T-cell (primary cell): Measurements from ENCODE around the gene CLEC7A. TPM values are rescaled to one million over a fixed set of nuclear protein-coding genes. Genes with fewer than 3 reads are reported as not detected.

ENCODE experiments used
- ATAC-seq, 4 experiments: fragments of 200-7000 bp in 3 of 4; fragments of 150-1000 bp in 1 of 4; cut with Tn5 transposase; replicated peaks in 1 of 4; 1 replicate in 3 of 4; 2 replicates in 1 of 4; pipeline ENCODE4 v1.10.0; 2021; ENCODE audit warnings: moderate library complexity in 3 of 4, mild to moderate bottlenecking in 2 of 4, moderate number of reproducible peaks in 1 of 4
- CTCF ChIA-PET, 2 donors: fragments of 300-600 bp; sonication (Branson Sonifier 250); formaldehyde crosslinking; loops; one replicate each; lab custom pipeline; 2022; ENCODE audit warnings: antibody characterized with exemption in 2 of 2; lab: Charles Lee
- POLR2A ChIA-PET, 2 donors: fragments of 300-600 bp; sonication (Branson Sonifier 250); formaldehyde crosslinking; loops; one replicate each; lab custom pipeline; 2022; ENCODE audit warnings: antibody characterized with exemption in 2 of 2; lab: Charles Lee
- DNase-seq, 35 experiments: peaks; one replicate each; pipeline versions ENCODE4 v3.0.0 to v3.0.0-alpha.2; 2013 to 2023
- H3K27ac ChIP-seq: one replicate; pipeline ENCODE4 v1.5.1; 2013; ENCODE audit warnings: low read length
- H3K27me3 ChIP-seq, 2 experiments: replicated peaks in 1 of 2; 1 replicate in 1 of 2; 2 replicates in 1 of 2; pipeline versions ENCODE4 v1.6.1 to v1.7.0; 2013; ENCODE audit warnings: low read length in 1 of 2, mixed read lengths in 1 of 2; ENCODE audit not compliant: control insufficient read depth in 2 of 2, insufficient read depth in 2 of 2; ENCODE audit errors: extremely low read depth in 1 of 2
- H3K36me3 ChIP-seq, 2 donors: 1 replicate in 1 of 2; 2 replicates in 1 of 2; pipeline versions ENCODE4 v1.6.1 to v1.7.0; 2013; ENCODE audit warnings: low read length in 1 of 2; ENCODE audit not compliant: control insufficient read depth in 2 of 2, insufficient read depth in 1 of 2; ENCODE audit errors: extremely low read depth in 1 of 2
- H3K4me1 ChIP-seq, 2 experiments: 1 replicate in 1 of 2; 2 replicates in 1 of 2; pipeline versions ENCODE4 v1.6.1 to v1.7.0; 2013; ENCODE audit warnings: low read length in 2 of 2, mixed read lengths in 1 of 2; ENCODE audit not compliant: insufficient read depth in 2 of 2, control insufficient read depth in 1 of 2; ENCODE audit errors: extremely low read depth in 1 of 2
- H3K4me3 ChIP-seq, 2 donors: 1 replicate in 1 of 2; 2 replicates in 1 of 2; pipeline versions ENCODE4 v1.5.1 to v1.7.0; 2013; ENCODE audit warnings: mild to moderate bottlenecking in 2 of 2, low read length in 1 of 2, moderate library complexity in 1 of 2; ENCODE audit not compliant: control insufficient read depth in 1 of 2; ENCODE audit errors: extremely low read depth in 1 of 2
- H3K9me3 ChIP-seq: 2 replicates; pipeline ENCODE4 v1.7.0; 2013
- H3K27ac Mint-ChIP-seq, 2 donors: one replicate each; pipeline ENCODE4 v1.8.0; 2020 to 2021; ENCODE audit warnings: mild to moderate bottlenecking in 2 of 2, mixed read lengths in 2 of 2
- H3K27me3 Mint-ChIP-seq, 2 donors: one replicate each; pipeline ENCODE4 v1.8.0; 2021 to 2022; ENCODE audit warnings: mixed read lengths in 2 of 2
- H3K36me3 Mint-ChIP-seq: one replicate; pipeline ENCODE4 v1.8.0; 2021; ENCODE audit warnings: mixed read lengths
- H3K4me1 Mint-ChIP-seq, 3 donors: one replicate each; pipeline ENCODE4 v1.8.0; 2020 to 2022; ENCODE audit warnings: mixed read lengths in 3 of 3, mild to moderate bottlenecking in 1 of 3
- H3K4me3 Mint-ChIP-seq, 3 donors: one replicate each; pipeline ENCODE4 v1.8.0; 2020 to 2022; ENCODE audit warnings: mild to moderate bottlenecking in 3 of 3, mixed read lengths in 3 of 3, moderate library complexity in 3 of 3
- H3K9me3 Mint-ChIP-seq, 3 donors: one replicate each; pipeline ENCODE4 v1.8.0; 2020 to 2022; ENCODE audit warnings: mixed read lengths in 3 of 3
- WGBS: methylation state at CpG from one replicate; pipeline ENCODE4 v1.1.5; 2013; ENCODE audit warnings: missing lambda C conversion rate; ENCODE audit not compliant: insufficient coverage; 5-methylcytosine and 5-hydroxymethylcytosine counted together
- total RNA-seq, 35 experiments: library from RNA in 6 of 35; stranded (reverse) in 6 of 35; fragments of 120-200 nt in 1 of 35; gene quantifications; one replicate each; pipeline versions ENCODE4 v1.2.1 to v1.2.4 and lab custom pipeline; 2013 to 2026

Gene CLEC7A
- total RNA-seq, 5 donors from 2014 or later (not counting 1 experiment from before 2014, with no cell fraction given), result 0.15 to 1.6 (median 0.49) TPM

DNA sequence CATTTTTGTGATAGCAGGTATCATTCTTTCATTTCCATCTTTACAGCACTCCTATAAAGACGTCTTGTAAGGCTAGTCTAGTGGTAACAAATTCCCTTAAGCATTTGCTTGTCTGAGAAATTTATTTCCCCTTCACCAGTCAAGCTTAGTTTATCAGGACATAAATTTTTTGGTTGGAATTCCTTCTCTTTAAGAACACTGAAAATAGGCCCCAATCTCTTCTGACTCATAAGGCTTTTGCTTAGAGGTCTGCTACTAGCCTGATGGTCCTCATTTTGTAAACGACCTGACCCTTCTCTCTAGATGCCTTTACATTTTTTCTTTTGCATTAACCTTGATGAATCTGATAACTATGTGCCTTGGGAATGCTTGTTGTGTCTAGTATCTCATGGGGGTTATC, 21.6 kb upstream of the CLEC7A start:
- Mint-ChIP-seq H3K4me3 (no peak overlapping the region), H3K9me3 (peaks cover 0 to 6% (median 0%) of the 10 kb centered on the region in 3 donors), H3K36me3 (no peaks in the 10 kb centered on the region), H3K27ac (no peak overlapping the region), H3K27me3 (peaks cover 3 to 12% of the 10 kb centered on the region in 2 donors), H3K4me1 (peaks cover 12 to 15% (median 12%) of the 10 kb centered on the region in 3 donors)
- DNase-seq (no peak), ATAC-seq (no peak)
- ChIA-PET CTCF (interaction anchor here (0.6 to 2.3 kb wide), 6 partner anchors 11 to 1686 kb away, joined by 3 to 17 read pairs (median 3); no protein-coding TSS in a partner anchor), POLR2A (interaction anchor here in 1 of 2 donors (0.6 kb wide), 1 partner anchor 14 kb away, joined by 3 read pairs; no protein-coding TSS in a partner anchor)
- Histone ChIP-seq H3K4me1 (peaks cover 3 to 13% of the 10 kb centered on the region in 2 experiments), H3K36me3 (no peaks in the 10 kb centered on the region), H3K4me3 (no peak overlapping the region), H3K27ac (no peak overlapping the region), H3K27me3 (peaks cover 0 to 18% of the 10 kb centered on the region in 2 experiments), H3K9me3 (no peaks in the 10 kb centered on the region)
- WGBS, result no CpG with 5 or more reads among the region's 2 CpGs

DNA sequence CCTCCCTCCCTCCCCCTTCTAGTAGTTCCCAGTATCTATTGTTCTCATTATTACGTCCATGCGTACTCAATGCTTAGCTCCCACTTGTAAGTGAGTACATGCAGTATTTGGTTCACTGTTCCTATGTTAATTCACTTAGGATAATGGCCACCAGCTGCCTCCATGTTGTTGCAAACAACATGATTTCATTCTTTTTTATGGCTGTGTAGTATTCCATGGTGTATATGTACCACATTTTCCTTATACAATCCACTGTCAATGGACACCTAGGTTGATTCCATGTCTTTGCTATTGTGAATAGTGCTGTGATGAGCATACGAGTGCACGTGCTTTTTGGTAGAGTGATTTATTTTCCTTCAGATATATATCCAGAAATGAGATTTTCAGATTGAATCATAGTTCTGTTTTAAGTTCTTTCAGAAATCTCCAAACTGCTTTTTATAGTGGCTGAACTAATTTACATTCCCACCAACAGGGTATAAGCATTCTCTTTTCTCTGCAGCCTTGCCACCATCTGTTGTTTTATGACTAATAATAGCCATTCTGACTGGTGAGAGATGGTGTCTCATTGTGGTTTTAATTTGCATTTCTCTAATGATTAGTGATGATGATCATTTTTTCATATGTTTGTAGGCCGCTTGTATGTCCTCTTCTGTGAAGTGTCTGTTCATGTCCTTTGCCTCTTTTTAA, 17.9 kb upstream of the CLEC7A start:
- no peaks in the 10 kb centered on the region for H3K4me1 ChIP-seq
- no peak overlapping the region for H3K27ac ChIP-seq
- no peaks in the 10 kb centered on the region for H3K36me3 ChIP-seq
- H3K27ac Mint-ChIP-seq, result no peak overlapping the region
- H3K4me3 Mint-ChIP-seq, result no peak overlapping the region
- no peaks in the 10 kb centered on the region for H3K36me3 Mint-ChIP-seq
- POLR2A ChIA-PET, result no interaction called here
- CTCF ChIA-PET, result interaction anchor here (0.6 to 1.3 kb wide), 4 partner anchors 10 to 201 kb away, joined by 3 to 7 read pairs (median 4); no protein-coding TSS in a partner anchor
- no peaks in the 10 kb centered on the region for H3K9me3 ChIP-seq
- whole genome bisulfite sequencing, result no CpG with 5 or more reads among the region's 5 CpGs
- peaks cover under 1% of the 10 kb centered on the region in 3 donors for H3K4me1 Mint-ChIP-seq
- peaks cover 0 to 3% of the 10 kb centered on the region in 2 experiments for H3K27me3 ChIP-seq
- peaks cover under 1 to 3% of the 10 kb centered on the region in 2 donors for H3K27me3 Mint-ChIP-seq
- ATAC-seq (no peak), DNase-seq (no peak)
- peaks cover 0 to 6% (median 0%) of the 10 kb centered on the region in 3 donors for H3K9me3 Mint-ChIP-seq
- H3K4me3 ChIP-seq, result no peak overlapping the region

DNA sequence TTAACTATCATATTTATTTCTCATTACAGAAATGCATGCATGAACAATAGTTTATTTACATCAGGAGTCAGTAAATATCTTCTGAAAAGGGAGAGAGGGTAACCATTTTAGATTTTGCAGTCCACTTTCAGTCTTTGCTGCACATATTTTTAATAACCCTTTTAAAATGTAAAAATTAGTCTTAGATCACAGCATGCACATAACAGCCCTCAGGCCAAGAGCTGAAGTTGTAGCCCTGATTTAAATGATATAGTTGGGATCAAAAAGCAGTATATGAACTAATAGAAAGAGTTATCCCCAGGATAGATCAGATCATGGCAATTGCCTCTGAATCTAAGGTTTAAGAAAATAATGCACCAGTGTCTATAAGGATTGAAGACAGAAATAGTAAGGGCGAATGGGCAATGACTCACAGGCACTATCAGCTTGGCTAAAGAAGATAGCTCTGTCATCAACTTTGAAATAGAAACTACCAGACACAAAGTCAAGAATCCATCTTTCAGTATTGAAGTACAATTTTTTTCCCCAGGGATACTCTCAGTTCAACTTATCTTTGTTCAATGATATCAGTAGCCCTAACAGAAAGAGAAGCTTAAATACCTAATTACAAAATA, 13.1 kb upstream of the CLEC7A start:
- Mint-ChIP-seq H3K4me3 (no peak overlapping the region), H3K27ac (no peak overlapping the region), H3K27me3 (peaks cover 0 to 5% of the 10 kb centered on the region in 2 donors), H3K9me3 (peaks cover 0 to 5% (median 0%) of the 10 kb centered on the region in 3 donors), H3K36me3 (no peaks in the 10 kb centered on the region), H3K4me1 (no peaks in the 10 kb centered on the region)
- no peaks in the 10 kb centered on the region for H3K27me3 ChIP-seq
- no peak for DNase-seq
- H3K27ac ChIP-seq, result no peak overlapping the region
- no peaks in the 10 kb centered on the region for H3K9me3 ChIP-seq
- H3K4me1 ChIP-seq, result no peaks in the 10 kb centered on the region
- no peaks in the 10 kb centered on the region for H3K36me3 ChIP-seq
- ChIA-PET CTCF (interaction anchor here (0.7 to 2.0 kb wide), 6 partner anchors 10 to 400 kb away, joined by 3 to 4 read pairs (median 4); no protein-coding TSS in a partner anchor), POLR2A (interaction anchor here (0.6 to 0.7 kb wide), 3 partner anchors 66 to 549 kb away, joined by 3 to 4 read pairs (median 4); no protein-coding TSS in a partner anchor)
- H3K4me3 ChIP-seq, result no peak overlapping the region
- no peak for ATAC-seq
- no CpG with 5 or more reads among the region's 1 CpG for WGBS

DNA sequence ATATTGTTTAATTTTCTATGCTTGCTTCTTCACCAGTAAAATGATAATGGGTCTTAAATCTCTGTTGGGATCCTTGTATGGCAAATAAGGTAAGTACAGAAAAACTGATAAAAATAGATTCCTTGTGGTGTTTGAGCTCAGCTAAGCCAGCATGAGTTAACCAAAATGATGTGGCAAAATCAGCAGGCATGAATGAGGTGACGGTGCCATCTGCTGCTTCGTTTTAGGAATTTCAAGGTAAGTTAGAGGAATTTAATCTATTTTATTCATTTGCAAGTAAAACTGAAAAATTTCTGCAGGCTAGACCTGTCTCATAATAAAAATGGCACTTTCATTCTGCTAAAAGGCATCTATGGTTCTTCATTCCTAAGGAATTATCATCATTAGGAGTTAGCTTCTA, 10.0 kb upstream of the CLEC7A start:
- Histone ChIP-seq H3K4me3 (no peak overlapping the region), H3K4me1 (no peaks in the 10 kb centered on the region), H3K36me3 (no peaks in the 10 kb centered on the region), H3K27me3 (peaks cover 0 to 3% of the 10 kb centered on the region in 2 experiments), H3K27ac (no peak overlapping the region), H3K9me3 (no peaks in the 10 kb centered on the region)
- ChIA-PET CTCF (interaction anchor here (0.6 to 2.3 kb wide), 18 partner anchors 10 to 765 kb away, joined by 3 to 18 read pairs (median 4); partner anchors contain the start of gene CLEC7A (in 2 of the 2)), POLR2A (no interaction called here)
- H3K9me3 Mint-ChIP-seq, result no peaks in the 10 kb centered on the region
- H3K27ac Mint-ChIP-seq, result no peak overlapping the region
- WGBS, result no CpG with 5 or more reads among the region's 2 CpGs
- ATAC-seq (peak in 1 of 4 experiments; percentile 45), DNase-seq (peak in 32 of 35 experiments; percentile 8 to 71 (median 30))
- no peaks in the 10 kb centered on the region for H3K36me3 Mint-ChIP-seq
- no peaks in the 10 kb centered on the region for H3K4me1 Mint-ChIP-seq
- H3K4me3 Mint-ChIP-seq, result no peak overlapping the region
- H3K27me3 Mint-ChIP-seq, result peaks cover 0 to 8% of the 10 kb centered on the region in 2 donors

DNA sequence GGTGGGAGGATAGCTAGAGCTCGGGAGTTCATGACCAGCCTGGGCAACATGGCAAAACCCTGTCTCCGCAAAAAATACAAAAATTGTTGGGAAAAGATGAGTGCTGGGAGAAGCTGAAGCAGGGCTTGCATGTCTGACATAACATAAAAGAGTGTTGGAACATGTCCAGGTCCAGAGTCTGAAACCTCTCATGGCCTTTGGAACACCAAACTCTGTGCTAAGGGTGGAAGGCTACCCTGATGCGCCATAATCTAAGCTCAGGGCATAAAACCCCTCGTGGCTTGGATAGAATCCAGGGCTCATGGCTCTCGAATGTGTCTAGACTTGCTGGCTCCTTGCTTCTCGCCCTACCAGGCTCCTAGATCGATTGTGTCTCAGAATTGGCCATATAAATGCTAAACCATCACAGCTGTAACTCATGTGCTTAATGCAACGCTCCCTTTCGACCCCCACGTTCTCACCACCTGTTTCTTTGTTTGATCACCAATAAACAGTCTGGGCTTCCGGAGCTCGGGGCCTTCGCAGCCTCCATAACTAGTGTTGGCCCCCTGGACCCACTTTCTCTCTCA, 6.7 kb upstream of the CLEC7A start:
- CTCF ChIA-PET, result interaction anchor here in 1 of 2 donors (0.6 to 0.7 kb wide), 2 partner anchors 69 to 314 kb away, joined by 3 to 7 read pairs; no protein-coding TSS in a partner anchor
- DNase-seq (no peak), ATAC-seq (no peak)
- WGBS, result 83% methylated on average over 12 of the region's 13 CpGs
- H3K9me3 Mint-ChIP-seq, result no peaks in the 10 kb centered on the region
- H3K4me1 Mint-ChIP-seq, result no peaks in the 10 kb centered on the region
- no peak overlapping the region for H3K4me3 Mint-ChIP-seq
- Histone ChIP-seq H3K27ac (no peak overlapping the region), H3K4me1 (no peaks in the 10 kb centered on the region), H3K9me3 (no peaks in the 10 kb centered on the region), H3K36me3 (no peaks in the 10 kb centered on the region), H3K27me3 (peaks cover 0 to 5% of the 10 kb centered on the region in 2 experiments), H3K4me3 (no peak overlapping the region)
- no peak overlapping the region for H3K27ac Mint-ChIP-seq
- POLR2A ChIA-PET, result no interaction called here
- peaks cover 0 to 6% of the 10 kb centered on the region in 2 donors for H3K27me3 Mint-ChIP-seq
- H3K36me3 Mint-ChIP-seq, result no peaks in the 10 kb centered on the region

DNA sequence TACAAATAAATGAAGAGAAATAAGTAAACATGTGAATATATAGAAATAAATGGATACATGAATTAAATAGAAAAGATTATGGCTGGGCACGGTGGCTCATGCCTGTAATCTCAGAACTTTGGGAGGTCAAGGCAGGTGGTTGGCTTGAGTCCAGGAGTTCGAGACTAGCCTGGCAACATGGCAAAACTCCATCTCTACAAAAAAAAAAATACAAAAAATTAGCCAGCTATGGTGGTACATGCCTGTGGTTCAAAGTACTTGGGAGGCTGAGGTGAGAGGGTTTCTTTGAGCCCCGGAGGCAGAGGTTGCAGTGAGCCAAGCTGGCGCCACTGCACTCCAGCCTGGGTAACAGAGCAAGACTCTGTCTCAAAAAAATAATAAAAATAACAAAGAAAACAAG, 5.1 kb upstream of the CLEC7A start:
- ATAC-seq (no peak), DNase-seq (no peak)
- Mint-ChIP-seq H3K27ac (no peak overlapping the region), H3K4me1 (peaks cover 3 to 5% (median 3%) of the 10 kb centered on the region in 3 donors), H3K4me3 (no peak overlapping the region), H3K9me3 (no peaks in the 10 kb centered on the region), H3K27me3 (peaks cover 0 to 6% of the 10 kb centered on the region in 2 donors), H3K36me3 (no peaks in the 10 kb centered on the region)
- Histone ChIP-seq H3K4me3 (no peak overlapping the region), H3K27ac (no peak overlapping the region), H3K9me3 (no peaks in the 10 kb centered on the region), H3K4me1 (peaks cover 0 to 2% of the 10 kb centered on the region in 2 experiments), H3K27me3 (peaks cover 0 to 5% of the 10 kb centered on the region in 2 experiments), H3K36me3 (no peaks in the 10 kb centered on the region)
- ChIA-PET POLR2A (interaction anchor here (0.6 to 0.7 kb wide), 3 partner anchors 78 to 331 kb away, joined by 3 to 4 read pairs (median 3); no protein-coding TSS in a partner anchor), CTCF (interaction anchor here (0.7 to 0.9 kb wide), 2 partner anchors 29 to 373 kb away, joined by 3 to 4 read pairs; no protein-coding TSS in a partner anchor)
- WGBS, result 100% methylated on average over 1 of the region's 4 CpGs
